Neural cell (in vitro differentiated cells): Measurements from ENCODE around the gene TTC31.
"Not testable (repeated sequence)": the region's sequence is repeated elsewhere in the genome, so short reads cannot be mapped to it uniquely, and the experiment has no call there.

Experiments used
- EP300 ChIP-seq: fragments of 450-650 bp; conservative IDR thresholded peaks from 2 replicates; pipeline ENCODE4 v1.6.1; 2014; ENCODE audit warnings: antibody characterized with exemption, mild to moderate bottlenecking, moderate library complexity; ENCODE audit not compliant: poor library complexity, severe bottlenecking
- TAF1 ChIP-seq: IDR thresholded peaks from 2 replicates; pipeline ENCODE4 v1.6.1; 2012; ENCODE audit warnings: low read depth
- TF ChIP-seq, protein P1 (sequence below): fragments of 450-650 bp; IDR thresholded peaks from 2 replicates; pipeline ENCODE4 v1.5.1; 2014; ENCODE audit warnings: antibody characterized with exemption, mild to moderate bottlenecking, moderate library complexity; ENCODE audit not compliant: poor library complexity, severe bottlenecking

DNA sequence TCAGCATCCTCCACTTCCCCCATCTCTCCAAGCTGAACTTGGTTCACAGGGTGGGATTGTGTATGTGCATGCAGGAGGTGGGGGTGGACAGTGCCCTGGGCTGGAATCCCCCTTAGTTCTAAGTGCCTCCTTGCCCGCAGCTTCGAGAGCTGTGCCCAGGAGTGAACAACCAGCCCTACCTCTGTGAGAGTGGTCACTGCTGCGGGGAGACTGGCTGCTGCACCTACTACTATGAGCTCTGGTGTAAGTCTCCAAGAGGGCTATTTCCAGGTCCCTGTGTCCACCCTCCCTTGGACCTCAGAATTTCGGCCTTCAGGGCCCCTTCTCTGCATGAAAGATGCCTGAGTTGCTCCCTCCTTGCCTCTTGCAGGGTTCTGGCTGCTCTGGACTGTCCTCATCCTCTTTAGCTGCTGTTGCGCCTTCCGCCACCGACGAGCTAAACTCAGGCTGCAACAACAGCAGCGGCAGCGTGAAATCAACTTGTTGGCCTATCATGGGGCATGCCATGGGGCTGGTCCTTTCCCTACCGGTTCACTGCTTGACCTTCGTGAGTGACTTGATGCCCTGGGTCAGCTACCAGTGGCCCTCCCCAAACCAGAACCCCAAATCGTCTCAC is 23.3 kb upstream of the TTC31 start:
- not testable (repeated sequence) for TF ChIP-seq TAF1, EP300
- TF ChIP-seq, protein P1, sequence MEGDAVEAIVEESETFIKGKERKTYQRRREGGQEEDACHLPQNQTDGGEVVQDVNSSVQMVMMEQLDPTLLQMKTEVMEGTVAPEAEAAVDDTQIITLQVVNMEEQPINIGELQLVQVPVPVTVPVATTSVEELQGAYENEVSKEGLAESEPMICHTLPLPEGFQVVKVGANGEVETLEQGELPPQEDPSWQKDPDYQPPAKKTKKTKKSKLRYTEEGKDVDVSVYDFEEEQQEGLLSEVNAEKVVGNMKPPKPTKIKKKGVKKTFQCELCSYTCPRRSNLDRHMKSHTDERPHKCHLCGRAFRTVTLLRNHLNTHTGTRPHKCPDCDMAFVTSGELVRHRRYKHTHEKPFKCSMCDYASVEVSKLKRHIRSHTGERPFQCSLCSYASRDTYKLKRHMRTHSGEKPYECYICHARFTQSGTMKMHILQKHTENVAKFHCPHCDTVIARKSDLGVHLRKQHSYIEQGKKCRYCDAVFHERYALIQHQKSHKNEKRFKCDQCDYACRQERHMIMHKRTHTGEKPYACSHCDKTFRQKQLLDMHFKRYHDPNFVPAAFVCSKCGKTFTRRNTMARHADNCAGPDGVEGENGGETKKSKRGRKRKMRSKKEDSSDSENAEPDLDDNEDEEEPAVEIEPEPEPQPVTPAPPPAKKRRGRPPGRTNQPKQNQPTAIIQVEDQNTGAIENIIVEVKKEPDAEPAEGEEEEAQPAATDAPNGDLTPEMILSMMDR: not testable (repeated sequence)
